Measurements from ENCODE around the gene CDKN1B.

Gene CDKN1B

DNA sequence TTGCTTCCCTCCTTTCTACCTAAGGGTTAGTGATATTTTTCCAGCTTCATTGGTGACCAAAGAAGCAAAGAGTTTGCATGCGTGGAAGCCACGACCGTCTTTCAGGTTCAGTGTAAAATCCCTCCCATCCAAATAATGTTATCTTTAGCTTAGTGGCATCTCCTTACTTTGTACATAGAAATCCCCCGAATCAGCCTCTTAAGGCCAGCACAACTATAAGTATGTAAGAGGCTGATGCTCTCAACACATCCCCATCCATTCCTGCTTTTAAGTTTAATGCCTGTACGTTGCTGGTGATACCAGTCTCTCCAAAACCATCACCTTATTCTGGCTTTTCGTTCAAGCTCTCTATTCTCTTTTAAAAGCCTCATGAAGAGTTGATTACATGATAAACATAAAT, 14.6 kb downstream of the CDKN1B start:
- Histone ChIP-seq H3K4me1 (ENCODE audit: insufficient read depth, poor library complexity, severe bottlenecking) (no peaks in the 10 kb centered on the region), H3K36me3 (ENCODE audit: low read depth) (no peaks in the 10 kb centered on the region), H3K4me3 (ENCODE audit: severe bottlenecking) (no peak overlapping the region), H3K9me3 (ENCODE audit: severe bottlenecking) (no peaks in the 10 kb centered on the region), H3K27ac (ENCODE audit: poor library complexity, severe bottlenecking) (no peak overlapping the region), H3K27me3 (ENCODE audit: insufficient read depth, poor library complexity, severe bottlenecking) (no peaks in the 10 kb centered on the region)
- no peak for ATAC-seq (ENCODE audit: low read depth)
- no peak for TF ChIP-seq CTCF (IDR thresholded peaks at IDR 0.05; ENCODE audit: poor library complexity, severe bottlenecking)
- DNase-seq (ENCODE audit: low spot score): no peak

DNA sequence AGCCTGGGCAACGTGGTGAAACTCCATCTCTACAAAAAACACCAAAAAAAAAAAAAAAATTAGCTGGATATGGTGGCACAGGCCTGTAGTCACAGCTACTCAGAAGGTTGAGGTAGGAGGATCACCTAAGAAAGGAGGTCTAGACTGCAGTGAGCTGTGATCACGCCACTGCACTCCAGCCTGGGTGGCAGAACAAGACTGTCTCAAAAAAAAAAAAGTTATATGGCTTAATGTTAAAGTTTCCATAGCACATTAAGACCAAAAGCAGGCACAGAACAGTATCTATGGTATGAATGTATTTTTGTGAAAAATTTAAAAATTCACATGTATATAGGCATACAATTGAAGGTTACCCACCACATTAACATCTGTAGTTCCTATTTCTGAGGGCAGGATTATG, 15.9 kb downstream of the CDKN1B start:
- no peak for TF ChIP-seq CTCF (IDR thresholded peaks at IDR 0.05; ENCODE audit: poor library complexity, severe bottlenecking)
- no peaks in the 10 kb centered on the region for H3K9me3 ChIP-seq (ENCODE audit: severe bottlenecking)
- DNase-seq (ENCODE audit: low spot score): no peak
- H3K36me3 ChIP-seq (ENCODE audit: low read depth): no peaks in the 10 kb centered on the region
- H3K27ac ChIP-seq (ENCODE audit: poor library complexity, severe bottlenecking): no peak overlapping the region
- H3K4me3 ChIP-seq (ENCODE audit: severe bottlenecking): no peak overlapping the region
- no peaks in the 10 kb centered on the region for H3K27me3 ChIP-seq (ENCODE audit: insufficient read depth, poor library complexity, severe bottlenecking)
- no peaks in the 10 kb centered on the region for H3K4me1 ChIP-seq (ENCODE audit: insufficient read depth, poor library complexity, severe bottlenecking)
- ATAC-seq (ENCODE audit: low read depth): no peak

DNA sequence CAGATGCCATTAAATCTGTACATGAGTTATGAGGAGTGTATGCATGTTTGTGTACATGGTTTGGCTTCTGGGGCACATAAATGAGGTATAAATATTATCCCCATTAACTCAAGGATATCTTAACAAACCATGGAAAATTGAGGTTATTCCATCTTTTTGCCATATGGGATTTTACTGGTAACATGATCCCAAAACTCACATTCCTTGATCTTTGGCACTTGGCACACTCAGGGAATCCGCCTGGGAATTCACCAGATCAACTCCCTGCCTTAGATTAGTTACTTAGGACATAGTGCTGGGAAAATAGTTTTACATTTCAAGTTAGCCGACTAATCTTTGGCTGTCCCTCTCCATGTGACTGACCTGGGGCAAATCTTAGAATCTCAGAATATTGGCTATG, 16.9 kb downstream of the CDKN1B start:
- Histone ChIP-seq H3K4me1 (ENCODE audit: insufficient read depth, poor library complexity, severe bottlenecking) (no peaks in the 10 kb centered on the region), H3K9me3 (ENCODE audit: severe bottlenecking) (no peaks in the 10 kb centered on the region), H3K36me3 (ENCODE audit: low read depth) (no peaks in the 10 kb centered on the region), H3K4me3 (ENCODE audit: severe bottlenecking) (no peak overlapping the region), H3K27ac (ENCODE audit: poor library complexity, severe bottlenecking) (no peak overlapping the region), H3K27me3 (ENCODE audit: insufficient read depth, poor library complexity, severe bottlenecking) (no peaks in the 10 kb centered on the region)
- DNase-seq (ENCODE audit: low spot score) (no peak), ATAC-seq (ENCODE audit: low read depth) (no peak)
- no peak for TF ChIP-seq CTCF (IDR thresholded peaks at IDR 0.05; ENCODE audit: poor library complexity, severe bottlenecking)

GRCh38 chr12:12734561-12735071, 17.4 kb downstream of the CDKN1B start:
- ATAC-seq (ENCODE audit: low read depth): no peak
- no peaks in the 10 kb centered on the region for H3K36me3 ChIP-seq (ENCODE audit: low read depth)
- H3K4me1 ChIP-seq (ENCODE audit: insufficient read depth, poor library complexity, severe bottlenecking): no peaks in the 10 kb centered on the region
- no peaks in the 10 kb centered on the region for H3K9me3 ChIP-seq (ENCODE audit: severe bottlenecking)
- no peak for TF ChIP-seq CTCF (IDR thresholded peaks at IDR 0.05; ENCODE audit: poor library complexity, severe bottlenecking)
- H3K27me3 ChIP-seq (ENCODE audit: insufficient read depth, poor library complexity, severe bottlenecking): no peaks in the 10 kb centered on the region
- no peak overlapping the region for H3K27ac ChIP-seq (ENCODE audit: poor library complexity, severe bottlenecking)
- no peak overlapping the region for H3K4me3 ChIP-seq (ENCODE audit: severe bottlenecking)
- DNase-seq (ENCODE audit: low spot score): no peak

DNA sequence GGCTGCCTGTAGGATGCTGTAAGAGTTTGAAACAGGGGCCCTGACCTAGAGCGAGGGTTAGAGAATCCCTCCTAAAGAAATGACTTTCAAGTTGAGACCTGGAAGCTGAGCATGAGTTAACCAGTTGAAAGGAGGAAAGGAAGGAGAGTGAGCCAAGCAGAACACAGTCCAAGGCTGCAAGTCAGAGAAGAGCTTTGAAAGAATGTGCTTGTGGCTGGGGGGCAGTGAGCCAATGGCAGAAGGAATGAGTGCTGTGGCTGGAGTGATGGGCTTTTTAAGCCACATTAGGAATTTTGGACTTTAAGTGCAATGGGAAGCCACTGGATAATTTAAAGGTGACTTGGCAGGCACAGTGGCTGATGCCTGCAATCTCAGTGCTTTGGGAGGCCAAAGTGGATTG, 18.1 kb downstream of the CDKN1B start:
- H3K36me3 ChIP-seq (ENCODE audit: low read depth): no peaks in the 10 kb centered on the region
- no peaks in the 10 kb centered on the region for H3K4me1 ChIP-seq (ENCODE audit: insufficient read depth, poor library complexity, severe bottlenecking)
- H3K4me3 ChIP-seq (ENCODE audit: severe bottlenecking): no peak overlapping the region
- no peak for TF ChIP-seq CTCF (IDR thresholded peaks at IDR 0.05; ENCODE audit: poor library complexity, severe bottlenecking)
- no peak for ATAC-seq (ENCODE audit: low read depth)
- no peak overlapping the region for H3K27ac ChIP-seq (ENCODE audit: poor library complexity, severe bottlenecking)
- DNase-seq (ENCODE audit: low spot score): no peak
- H3K27me3 ChIP-seq (ENCODE audit: insufficient read depth, poor library complexity, severe bottlenecking): no peaks in the 10 kb centered on the region
- H3K9me3 ChIP-seq (ENCODE audit: severe bottlenecking): no peaks in the 10 kb centered on the region

Measured in RWPE2 (cell line).